HS-5 (cell line): Measurements from ENCODE around the gene GPR107.

Experiments
- DNase-seq: peaks from one replicate; pipeline ENCODE4 v3.0.0-alpha.2; 2012; ENCODE audit warnings: low read depth

The GPR107 gene

DNA sequence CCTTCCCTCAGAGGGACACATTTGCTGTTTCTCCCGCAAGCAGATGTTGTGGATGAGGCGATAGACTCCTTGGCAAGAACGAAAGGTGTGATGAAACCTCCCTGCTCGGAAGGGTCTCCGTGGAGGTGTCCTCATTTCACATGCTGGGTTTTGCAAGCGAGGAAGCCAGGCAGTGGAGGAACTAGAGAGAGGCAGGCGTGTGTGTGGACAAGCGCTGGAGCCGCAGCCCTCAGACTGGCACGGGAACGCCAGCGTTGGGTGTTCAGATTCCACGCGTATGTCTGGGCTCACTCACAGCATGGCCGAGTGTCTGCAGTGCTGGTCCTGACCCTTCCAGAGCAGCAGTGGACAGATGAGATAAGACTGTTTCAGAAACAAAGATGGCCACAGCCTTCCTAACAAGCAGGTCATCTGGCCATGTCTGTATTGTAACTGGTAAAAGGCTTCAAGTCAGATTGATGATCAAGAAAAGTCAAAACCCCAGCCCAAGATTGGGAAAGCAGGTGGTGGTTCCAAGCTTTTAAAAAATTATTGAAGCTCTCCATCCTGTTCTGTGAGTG is 83.5 kb downstream of the GPR107 start:
- DNase-seq, result no peak

DNA sequence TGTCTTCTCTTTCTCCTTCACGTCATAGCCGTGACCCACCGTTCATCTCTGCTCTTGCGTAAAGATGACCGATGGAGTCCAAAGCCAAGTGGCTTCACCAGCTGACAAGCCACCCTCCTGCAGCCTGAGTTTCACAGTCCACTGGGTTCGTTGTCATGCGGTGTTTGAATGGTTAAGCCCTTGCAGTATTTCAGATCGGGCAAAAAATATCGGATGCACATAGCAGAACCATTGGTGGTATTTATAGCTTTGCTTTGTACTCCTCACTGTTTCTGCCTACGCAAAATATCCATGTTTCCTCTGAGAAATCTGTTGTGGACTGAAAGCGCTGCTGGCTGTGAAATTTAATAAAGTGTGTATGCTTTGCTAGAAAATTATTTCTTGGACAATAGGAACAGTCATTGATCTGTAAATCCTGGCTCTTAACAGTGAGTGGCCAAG is 84.0 kb downstream of the GPR107 start:
- DNase-seq, result no peak

DNA sequence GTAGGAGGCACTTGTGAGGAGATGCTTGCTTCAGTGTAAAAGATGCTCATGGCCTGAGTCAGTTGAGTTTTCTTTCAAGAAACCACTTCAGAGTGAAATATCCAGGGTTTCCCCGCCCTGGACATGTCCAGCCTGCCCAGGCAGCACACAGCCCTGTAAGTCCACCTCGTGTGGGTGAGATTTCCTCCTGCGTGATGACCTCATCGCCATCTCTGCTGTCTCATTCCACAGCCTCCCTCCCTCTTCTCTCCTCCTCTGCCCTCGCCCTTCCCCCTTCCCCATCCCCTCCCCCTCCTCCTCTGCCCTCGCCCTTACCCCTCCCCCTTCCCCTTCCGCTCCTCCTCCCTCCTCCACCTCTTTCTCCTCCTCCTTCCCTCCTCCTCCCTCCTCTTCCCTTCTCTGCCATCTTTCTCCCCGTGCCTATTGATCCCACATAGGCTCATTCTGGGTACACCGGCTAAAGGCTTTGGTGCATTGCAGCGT is 84.5 kb downstream of the GPR107 start:
- peak; percentile 73 for DNase-seq

DNA sequence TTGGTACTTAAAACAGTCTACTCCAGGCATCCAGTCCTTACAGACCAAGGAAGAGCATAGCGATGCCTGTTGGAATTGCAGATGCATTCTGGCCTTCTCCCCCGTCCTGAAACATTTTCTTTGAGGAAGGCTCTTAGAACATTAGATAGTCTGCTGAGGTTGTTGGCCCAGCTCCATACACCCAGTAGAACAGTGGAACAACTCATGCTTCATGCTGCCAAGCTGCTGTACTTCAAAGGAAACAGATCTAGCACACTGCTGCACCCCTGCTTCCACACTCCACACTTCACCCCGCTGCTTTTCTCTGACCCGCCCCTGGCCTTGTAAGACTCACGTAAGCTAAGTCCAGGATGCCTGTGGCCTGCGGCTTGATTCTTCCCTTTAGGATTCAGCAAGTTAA is 85.1 kb downstream of the GPR107 start:
- DNase-seq, result no peak

DNA sequence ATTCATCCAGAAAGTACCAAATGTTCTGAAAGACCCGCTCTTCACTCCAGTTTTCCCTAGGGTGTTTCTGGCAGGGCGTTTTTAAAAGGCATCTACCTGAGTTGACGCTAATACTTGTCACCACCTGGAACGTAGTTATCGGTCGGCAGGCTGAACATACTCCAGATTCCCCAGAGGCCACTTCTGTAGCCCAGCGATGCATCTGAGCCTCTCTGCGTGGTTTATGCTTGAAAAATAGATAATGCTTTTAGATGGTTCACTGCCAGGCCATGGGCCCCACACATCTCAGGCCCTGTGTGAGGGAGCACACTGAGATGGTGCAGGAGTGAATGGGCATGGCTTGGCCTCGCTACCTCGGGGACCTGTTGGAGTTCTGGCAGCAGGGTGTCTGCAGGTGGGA is 85.5 kb downstream of the GPR107 start:
- no peak for DNase-seq

DNA sequence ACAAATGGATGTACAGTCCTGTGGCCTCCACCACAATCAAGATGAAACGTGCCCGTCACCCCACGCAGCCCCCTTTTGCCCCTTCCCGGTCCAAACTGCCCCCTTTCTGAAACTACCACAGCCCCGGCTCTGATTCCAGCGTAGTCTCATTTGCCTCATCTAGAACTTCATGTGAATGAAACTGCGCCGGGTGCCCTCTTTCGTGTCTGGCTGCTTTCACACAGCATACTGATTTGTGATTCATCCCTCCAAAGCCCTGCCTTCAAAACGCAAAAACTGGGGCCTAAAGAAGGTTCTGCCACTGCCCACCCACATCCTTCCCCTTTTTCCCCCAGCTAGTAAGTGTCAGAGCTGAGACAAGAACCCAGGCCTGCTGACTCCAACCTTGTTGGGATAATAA is 87.0 kb downstream of the GPR107 start:
- DNase-seq, result no peak

DNA sequence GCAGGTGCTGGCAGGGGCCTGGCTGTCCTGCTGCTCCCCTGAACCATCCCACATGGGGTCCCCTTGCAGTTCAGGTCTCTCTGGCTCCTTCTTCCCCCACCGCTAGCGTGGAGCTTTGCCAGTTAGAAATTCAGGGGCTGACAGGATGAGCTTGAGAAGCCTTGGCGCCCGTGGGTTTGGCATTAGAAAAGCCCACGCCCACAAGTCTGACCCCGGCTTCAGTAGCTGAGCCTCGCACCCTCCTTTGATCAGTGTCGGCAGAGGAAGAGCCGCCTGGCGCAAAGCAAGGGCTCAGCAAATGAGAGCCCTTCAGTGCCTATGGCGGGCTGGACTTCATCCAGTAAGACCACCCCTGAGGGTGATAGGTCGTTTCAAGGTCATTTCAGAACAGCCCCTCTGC is 88.3 kb downstream of the GPR107 start:
- no peak for DNase-seq

DNA sequence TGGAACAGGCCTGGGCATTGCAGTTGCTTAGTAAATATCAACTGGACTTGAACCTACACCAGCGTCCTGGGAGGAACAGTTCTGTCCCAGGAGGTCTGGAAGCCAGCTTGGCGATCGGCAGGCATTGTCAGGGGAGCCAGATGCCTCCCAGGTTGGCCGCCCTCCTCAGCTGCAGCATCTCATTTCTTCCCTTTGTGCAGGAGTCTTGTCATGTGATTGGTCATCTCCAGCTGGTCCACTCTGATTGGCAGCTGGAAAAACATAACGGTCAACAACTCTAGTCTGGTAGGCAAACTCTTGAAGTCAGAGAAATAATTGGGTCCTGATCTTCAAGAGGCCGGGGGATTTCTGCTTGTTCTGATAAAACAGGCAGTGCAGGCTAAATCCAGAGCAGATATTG is 88.9 kb downstream of the GPR107 start:
- DNase-seq, result no peak

DNA sequence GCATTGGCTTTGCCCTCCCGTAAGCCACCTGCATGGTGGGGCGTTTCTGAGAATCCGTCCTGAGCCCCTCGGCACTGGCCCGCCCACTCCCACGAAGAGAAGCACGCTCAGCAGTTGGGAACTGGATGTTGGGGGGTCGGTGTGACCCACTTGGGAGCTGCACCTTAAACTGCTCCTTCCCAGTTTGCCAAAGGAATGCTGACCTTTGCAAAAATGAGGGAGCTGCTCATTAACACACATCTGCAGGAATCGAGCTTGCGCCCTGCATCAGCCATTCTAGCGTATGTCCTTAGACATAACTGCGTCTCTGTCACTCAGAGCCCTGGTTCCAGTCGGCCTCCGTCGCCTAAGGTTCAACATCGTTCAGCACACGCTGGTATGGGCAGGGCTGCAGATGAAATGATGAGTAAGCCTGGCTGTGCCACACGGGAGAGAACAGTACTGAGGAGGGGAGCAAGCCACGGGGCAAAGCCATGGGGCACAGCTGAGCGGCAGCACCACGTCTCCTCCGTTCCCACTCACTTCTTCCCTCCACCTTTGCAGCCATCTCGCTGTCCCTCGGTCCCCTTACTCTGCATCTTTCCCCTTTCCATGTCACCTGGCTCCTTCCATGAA is 89.7 kb downstream of the GPR107 start:
- no peak for DNase-seq

DNA sequence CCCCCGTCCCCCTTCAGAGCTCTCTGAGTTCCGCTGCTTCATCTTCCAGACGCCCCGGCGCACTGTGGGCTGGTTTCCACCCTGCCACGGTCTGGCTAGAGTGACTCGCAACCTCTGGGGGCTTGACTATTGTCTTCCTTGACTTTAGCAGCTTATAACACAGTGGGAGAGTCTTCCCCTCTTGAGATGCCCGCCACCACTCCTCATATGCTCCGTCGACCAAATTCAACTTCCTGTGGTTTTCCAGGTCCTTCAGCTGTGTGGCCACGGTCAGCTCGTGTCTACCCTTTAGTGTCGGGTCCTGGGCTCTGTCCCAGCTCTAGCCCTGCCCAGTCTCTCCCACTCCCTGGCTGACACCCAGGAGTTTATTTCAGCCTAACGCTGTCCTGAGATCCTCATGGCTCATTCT is 90.3 kb downstream of the GPR107 start:
- no peak for DNase-seq

DNA sequence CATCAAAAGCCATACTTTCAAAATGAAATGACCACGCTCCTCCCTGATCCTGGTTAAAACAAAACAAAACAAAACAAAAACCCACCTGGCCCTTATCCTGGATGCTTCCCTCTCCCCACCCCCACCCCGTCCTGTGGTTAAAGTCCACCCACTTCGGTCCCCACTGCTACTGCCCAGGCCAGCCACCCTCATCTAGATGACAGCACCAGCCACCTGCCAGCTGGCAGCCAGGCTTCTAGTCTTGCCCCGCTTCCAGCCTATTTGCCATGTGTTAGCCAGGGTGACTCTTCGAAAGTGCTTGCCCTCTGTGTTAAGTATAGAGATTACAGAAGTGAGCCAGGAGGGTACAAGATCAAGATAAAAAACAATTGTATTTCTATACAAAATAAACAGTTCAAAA is 91.0 kb downstream of the GPR107 start:
- DNase-seq, result no peak

DNA sequence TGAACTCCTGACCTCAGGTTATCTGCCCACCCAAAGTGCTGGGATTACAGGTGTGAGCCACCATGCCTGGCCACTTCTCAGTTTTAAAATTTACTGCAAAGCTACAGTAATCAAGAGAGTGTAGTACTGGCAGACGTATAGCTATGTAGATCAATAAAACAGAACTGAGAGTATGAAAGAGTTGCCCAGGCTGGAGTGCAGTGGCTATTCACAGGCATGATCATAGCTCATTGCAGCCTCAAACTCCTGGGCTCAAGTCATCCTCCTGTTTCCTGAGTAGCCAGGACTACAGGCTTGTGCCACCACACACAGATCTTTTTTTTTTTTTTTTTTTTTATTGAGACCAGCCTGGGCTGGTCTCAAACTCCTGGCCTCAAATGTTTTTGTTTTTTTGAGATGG is 92.0 kb downstream of the GPR107 start:
- DNase-seq, result no peak

DNA sequence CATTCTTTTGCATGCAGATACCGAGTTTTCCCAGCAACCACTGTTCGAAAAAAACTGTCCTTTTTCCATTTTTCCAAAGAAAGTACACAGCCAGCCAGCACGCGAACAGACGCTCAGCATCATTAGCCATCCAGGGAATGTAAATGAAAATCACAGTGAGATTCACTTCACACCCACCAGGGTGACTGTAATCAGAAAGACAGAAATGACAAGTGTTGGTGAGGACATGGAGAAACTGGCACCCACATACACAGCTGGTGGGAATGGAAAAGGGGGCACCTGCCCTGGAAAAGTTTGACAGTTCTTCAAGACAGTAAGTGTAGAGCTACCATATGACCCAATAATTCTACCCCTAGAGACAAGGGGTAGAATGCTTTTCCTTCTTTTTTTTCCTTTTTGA is 93.5 kb downstream of the GPR107 start:
- DNase-seq, result no peak

DNA sequence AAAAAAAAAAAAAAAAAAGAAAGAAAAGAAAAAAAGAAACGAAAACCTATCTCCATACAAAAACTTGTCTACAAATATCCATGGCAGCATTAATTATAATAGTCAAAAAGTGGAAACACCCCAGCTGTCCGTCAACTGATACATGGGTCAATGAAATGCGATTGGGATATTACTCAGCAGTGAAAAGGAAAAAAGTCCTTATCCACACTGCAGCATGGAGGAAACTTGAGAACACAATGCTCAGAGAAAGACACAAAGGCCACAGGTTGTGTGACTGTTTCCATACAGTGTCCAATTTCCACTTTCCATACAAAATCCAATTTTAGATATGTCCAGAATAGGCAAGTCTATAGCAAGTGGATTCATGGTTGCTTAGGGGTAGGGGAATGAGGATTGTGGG is 94.2 kb downstream of the GPR107 start:
- no peak for DNase-seq

DNA sequence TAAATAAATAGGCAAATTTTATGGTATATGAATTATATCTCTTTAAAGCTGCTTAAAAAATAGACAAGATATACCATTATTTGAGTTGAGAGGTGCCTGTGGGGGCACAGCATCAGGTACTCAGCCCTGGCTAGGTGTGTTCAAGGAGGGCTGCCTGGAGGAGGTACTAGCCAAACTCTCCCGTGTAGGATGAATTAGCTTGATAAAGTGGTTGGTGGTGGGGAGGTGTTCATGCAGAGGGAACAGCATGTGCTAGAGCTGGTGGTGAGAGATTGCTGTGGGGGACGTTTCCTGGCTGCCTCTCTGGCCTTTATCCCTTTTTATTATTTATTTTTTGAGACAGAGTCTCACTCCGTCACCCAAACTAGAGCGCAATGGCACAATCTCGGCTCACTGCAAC is 95.3 kb downstream of the GPR107 start:
- no peak for DNase-seq

DNA sequence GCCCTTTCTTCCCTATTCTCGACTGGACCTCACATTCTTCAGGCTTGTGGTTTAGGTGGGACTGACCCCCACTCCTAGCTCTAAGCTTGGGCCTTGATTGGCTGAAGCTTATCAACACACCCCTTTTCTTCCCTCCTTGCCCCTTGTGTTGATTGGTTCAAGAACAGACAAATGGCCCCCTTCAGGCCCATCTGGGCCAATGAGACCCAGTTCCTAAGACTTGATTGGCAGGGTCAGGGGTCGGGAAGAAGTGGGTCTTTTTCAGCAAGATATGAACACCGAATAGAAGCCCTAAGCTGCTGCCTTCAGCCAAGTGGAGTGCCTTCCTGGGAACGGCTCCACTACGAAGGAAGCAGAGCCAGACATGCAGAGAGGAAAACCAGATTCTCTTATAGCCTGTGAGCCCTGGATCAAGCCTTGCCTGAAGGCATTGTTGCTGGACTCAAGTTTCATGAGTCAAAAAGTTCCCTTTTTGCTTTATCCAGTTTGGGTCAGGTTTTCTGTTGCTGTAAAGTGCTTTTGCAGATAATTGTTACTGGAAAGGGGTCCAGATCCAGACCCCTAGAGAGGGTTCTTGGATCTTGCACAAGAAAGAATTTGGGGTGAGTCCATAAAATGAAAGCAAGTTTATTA is 96.1 kb downstream of the GPR107 start:
- DNase-seq, result no peak

DNA sequence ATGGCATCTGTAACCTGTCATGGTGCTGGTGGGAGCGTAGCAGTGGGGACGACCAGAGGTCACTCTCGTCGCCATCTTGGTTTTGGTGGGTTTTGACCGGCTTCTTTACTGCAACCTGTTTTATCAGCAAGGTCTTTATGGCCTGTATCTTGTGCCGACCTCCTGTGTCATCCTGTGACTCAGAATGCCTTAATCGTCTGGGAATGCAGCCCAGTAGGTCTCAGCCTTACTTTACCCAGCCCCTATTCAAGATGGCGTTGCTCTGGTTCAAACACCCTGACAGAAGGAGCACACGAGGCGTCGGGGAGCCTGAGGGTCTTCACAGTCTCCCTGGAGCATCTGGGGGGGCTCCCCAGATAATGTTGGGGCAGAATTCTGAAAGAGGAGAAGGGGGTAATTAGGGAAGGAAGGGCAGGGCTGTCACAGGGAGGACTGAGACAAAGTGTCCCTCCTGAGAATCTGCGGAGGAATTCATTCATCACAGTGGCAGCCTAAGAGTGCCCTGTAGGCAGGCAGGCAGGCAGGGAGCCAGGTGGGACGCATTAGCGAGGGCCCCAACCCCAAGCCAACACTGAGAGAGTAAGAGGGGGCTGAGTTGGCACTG is 97.2 kb downstream of the GPR107 start:
- no peak for DNase-seq

DNA sequence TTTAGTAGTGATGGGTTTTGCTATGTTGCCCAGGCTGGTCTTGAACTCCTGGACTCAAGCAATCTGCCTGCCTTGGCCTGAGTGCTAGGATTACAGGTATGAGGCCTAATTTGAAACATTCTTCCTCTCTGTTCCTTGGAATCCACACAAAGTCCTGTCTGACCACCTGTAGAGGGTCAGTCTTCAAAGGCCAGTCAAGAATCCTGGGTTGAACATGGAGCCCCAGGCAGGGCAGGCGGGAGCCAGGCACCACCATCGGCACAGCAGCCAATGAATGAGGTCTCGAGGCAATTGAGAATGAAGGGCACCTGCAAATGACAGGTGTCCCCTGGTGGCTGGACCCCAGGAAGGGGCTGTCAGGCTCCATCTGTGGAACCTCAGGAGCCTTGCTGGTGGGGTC is 101.1 kb downstream of the GPR107 start:
- no peak for DNase-seq

DNA sequence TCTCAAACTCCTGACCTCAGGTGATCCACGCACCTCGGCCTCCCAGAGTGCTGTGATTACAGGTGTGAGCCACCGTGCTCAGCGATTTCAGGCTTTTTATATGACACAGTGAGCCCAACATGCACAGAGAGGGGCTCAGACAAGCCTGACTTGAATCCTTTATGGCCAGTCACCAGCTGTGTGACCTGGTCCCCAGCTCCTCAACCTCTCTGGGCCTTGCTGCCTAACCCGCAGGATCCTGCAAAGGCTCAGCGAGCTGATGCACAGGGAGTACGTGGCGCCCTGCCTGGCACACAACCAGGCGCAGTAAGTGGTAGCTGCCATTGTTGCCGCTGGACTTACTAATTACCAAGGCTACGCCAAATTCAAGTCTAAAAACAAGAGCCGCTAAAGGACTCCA is 101.9 kb downstream of the GPR107 start:
- DNase-seq, result no peak

DNA sequence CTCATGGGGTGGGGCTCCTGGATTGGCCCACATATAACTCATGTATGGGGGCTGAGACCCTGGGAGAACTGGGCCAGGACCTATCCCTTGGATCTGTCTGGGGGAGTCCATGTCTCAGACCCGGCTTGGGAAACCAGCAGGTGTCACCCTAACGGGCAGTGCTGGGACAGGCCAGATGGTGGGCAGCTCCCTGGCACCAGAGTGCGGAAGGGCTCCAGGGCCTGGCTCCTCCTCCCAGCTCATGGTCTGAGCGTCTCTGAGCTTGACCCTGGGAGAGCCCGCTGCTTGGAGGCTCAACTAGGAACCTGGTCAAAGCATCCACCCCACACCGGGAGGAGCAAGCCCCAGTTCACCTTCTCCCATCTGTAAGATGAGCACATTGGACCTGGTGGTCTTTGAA is 103.0 kb downstream of the GPR107 start:
- DNase-seq, result no peak

DNA sequence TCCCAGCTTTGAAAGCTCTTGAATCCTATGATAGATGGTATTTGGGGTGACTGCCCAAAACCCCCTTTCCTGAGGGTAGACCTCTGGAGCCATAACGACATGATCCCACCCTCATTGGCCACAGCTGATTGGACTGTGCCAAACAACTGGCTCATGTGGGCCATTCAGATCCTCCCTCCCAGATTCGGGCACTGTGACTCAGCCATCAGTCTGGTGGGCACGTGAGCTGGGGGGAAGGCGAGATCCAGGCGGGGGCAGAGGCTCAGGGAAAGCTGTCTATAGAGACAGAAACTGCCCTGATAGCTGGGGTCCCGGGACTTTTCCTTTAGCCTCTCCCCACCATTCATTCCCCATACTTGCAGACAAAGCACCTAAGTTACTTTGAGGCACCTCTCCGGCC is 103.4 kb downstream of the GPR107 start:
- DNase-seq, result no peak

DNA sequence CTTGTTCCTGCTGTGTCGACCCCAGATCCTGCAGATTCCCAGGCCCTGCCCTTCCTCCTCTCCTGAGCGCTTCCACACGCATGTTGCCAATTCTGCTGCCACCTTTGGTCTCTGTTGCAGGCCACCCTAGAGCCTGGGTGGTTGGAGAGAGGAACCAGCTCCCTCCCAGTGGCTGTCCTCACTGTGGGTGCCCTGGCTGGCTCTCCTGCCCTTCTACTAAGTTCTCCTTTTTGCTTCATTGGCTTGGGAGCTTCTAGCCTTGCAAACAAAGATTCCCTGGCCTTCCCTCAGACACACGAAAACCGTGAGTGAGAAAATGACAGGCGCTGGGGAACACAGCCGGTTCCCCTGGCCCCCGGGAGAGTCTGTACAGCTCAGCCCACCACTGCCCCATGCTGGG is 104.3 kb downstream of the GPR107 start:
- DNase-seq, result no peak

DNA sequence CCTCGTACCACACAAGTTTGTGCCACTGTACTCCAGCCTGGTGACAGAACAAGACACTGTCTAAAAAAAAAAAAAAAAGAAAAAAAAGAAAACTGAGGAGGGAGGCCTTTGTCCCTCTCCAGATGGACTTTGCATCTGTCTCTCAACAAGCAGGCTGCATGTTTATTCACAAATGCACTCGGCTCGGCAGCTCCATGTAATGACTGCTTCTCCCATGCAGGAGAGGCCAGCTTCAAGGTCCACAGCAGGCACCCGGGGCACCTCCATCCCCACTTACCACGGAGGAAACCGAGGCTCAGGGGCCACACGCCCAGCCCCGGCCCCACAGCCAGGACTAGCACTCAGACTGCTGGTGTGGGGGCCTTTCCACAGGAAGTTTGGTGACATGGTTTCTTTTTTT is 105.4 kb downstream of the GPR107 start:
- no peak for DNase-seq
